Psoas muscle (tissue), 8 donors: ENCODE measurements around the gene SERPINA3. TPM values are rescaled to one million over a fixed set of nuclear protein-coding genes. Genes with fewer than 3 reads are reported as not detected.

Source experiments
- ATAC-seq, 4 donors: fragments of 200-7000 bp; cut with Tn5 transposase; one replicate each; pipeline ENCODE4 v1.9.1; 2020; ENCODE audit warnings: moderate library complexity in 3 of 4, mild to moderate bottlenecking in 2 of 4
- DNase-seq, 2 donors: peaks; one replicate each; pipeline ENCODE4 v3.0.0-alpha.2; 2020
- H3K27ac ChIP-seq: fragments of 200-600 bp; one replicate; pipeline ENCODE4 v1.8.0; 2022
- H3K27me3 ChIP-seq, 3 donors: fragments of 200-600 bp in 1 of 3; one replicate each; pipeline versions ENCODE4 v1.6.1 to v1.8.0; 2013 to 2022; ENCODE audit warnings: low read length in 2 of 3, mild to moderate bottlenecking in 2 of 3, moderate library complexity in 1 of 3; ENCODE audit not compliant: insufficient read depth in 3 of 3
- H3K36me3 ChIP-seq, 2 donors: fragments of 200-600 bp in 1 of 2; one replicate each; pipeline versions ENCODE4 v1.6.1 to v1.8.0; 2013 to 2022; ENCODE audit warnings: low read depth in 1 of 2, mild to moderate bottlenecking in 1 of 2, moderate library complexity in 1 of 2; ENCODE audit not compliant: insufficient read depth in 1 of 2
- H3K4me1 ChIP-seq: fragments of 200-600 bp; one replicate; pipeline ENCODE4 v1.8.0; 2022
- H3K4me3 ChIP-seq: fragments of 200-600 bp; one replicate; pipeline ENCODE4 v1.8.0; 2022; ENCODE audit warnings: mild to moderate bottlenecking
- H3K9me3 ChIP-seq: fragments of 200-600 bp; one replicate; pipeline ENCODE4 v1.8.0; 2022
- WGBS, 3 donors: extraction: QIAGEN DNeasy Blood & Tissue Kit; methylation state at CpG; one replicate each; pipeline versions ENCODE4 v1.1.6 to v1.1.7; 2013; 5-methylcytosine and 5-hydroxymethylcytosine counted together
- intact Hi-C, 2 donors: fragments of 100-400 bp; cut with DNase I; formaldehyde crosslinking; loops; one replicate each; pipeline versions ENCODE4 v1.11.0 to v1.14.2; 2022
- polyA plus RNA-seq, 3 donors: library from polyadenylated mRNA; stranded (reverse); fragments of 200-250 nt; gene quantifications; one replicate each; pipeline ENCODE4 v1.2.3, GENCODE V29; 2013
- total RNA-seq, 4 donors: library from RNA; stranded (reverse); fragmentation: NEBNext Ultra II Directional in 2 of 4; extraction: Animal tissue kit (Norgen Biotek cat#: 25700) in 2 of 4; gene quantifications; one replicate each; pipeline versions ENCODE4 v1.2.1 to v1.2.4, GENCODE V29; 2021 to 2023
- TF ChIP-seq, protein P1 (sequence below): fragments of 200-600 bp; IDR thresholded peaks from one replicate; pipeline ENCODE4 v1.8.0; 2022; ENCODE audit warnings: antibody characterized with exemption
- donor health status: healthy with polysubstance abuse.
- donor health status: DM: no; HTN: no; CAD: no; lungs with moderate emphysema.
- donor health status: Bipolar disorder and iron deficiency.
- donor health status: healthy.
- donor health status: DM: yes; HTN: yes; CAD: no.
- donor health status: DM: no; HTN: no; CAD: no.
- donor health status: DM: no; HTN: no; CAD: no.
- donor health status: DM: yes; HTN: yes; CAD: no.

SERPINA3 gene
- total and polyA plus RNA-seq, 7 donors = 5.5 to 1,141 (median 186) TPM

DNA sequence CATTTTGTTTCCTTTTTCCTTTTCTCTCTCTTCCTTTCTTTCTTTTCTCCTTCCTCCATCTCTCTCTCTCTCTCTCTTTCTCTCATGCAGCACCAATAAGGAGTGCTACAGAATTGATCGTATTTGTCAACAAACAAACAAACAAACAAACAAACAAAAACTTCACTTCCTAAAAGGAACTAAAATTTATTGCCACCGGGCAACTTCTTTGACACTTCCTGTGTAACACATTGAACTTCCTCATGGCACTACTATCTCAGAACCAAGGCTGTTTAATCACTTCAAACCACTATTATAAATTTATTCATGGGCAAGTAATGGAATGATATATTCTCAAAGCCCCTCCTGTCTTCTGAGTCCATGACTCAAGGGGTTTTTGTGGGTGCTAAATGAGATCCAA lies 51.3 kb downstream of the SERPINA3 start:
- H3K27me3 ChIP-seq = no peaks in the 10 kb centered on the region
- no peak overlapping the region for H3K4me3 ChIP-seq
- intact Hi-C loops = no loop called here
- WGBS, 3 donors = 60 to 80% (median 71%) methylated on average over 2 of the region's 2 CpGs
- H3K36me3 ChIP-seq = no peaks in the 10 kb centered on the region
- no peak overlapping the region for H3K27ac ChIP-seq
- DNase-seq = no peak
- H3K9me3 ChIP-seq = no peaks in the 10 kb centered on the region
- ATAC-seq = no peak
- TF ChIP-seq, protein P1, sequence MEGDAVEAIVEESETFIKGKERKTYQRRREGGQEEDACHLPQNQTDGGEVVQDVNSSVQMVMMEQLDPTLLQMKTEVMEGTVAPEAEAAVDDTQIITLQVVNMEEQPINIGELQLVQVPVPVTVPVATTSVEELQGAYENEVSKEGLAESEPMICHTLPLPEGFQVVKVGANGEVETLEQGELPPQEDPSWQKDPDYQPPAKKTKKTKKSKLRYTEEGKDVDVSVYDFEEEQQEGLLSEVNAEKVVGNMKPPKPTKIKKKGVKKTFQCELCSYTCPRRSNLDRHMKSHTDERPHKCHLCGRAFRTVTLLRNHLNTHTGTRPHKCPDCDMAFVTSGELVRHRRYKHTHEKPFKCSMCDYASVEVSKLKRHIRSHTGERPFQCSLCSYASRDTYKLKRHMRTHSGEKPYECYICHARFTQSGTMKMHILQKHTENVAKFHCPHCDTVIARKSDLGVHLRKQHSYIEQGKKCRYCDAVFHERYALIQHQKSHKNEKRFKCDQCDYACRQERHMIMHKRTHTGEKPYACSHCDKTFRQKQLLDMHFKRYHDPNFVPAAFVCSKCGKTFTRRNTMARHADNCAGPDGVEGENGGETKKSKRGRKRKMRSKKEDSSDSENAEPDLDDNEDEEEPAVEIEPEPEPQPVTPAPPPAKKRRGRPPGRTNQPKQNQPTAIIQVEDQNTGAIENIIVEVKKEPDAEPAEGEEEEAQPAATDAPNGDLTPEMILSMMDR = no peak
- no peaks in the 10 kb centered on the region for H3K4me1 ChIP-seq

DNA sequence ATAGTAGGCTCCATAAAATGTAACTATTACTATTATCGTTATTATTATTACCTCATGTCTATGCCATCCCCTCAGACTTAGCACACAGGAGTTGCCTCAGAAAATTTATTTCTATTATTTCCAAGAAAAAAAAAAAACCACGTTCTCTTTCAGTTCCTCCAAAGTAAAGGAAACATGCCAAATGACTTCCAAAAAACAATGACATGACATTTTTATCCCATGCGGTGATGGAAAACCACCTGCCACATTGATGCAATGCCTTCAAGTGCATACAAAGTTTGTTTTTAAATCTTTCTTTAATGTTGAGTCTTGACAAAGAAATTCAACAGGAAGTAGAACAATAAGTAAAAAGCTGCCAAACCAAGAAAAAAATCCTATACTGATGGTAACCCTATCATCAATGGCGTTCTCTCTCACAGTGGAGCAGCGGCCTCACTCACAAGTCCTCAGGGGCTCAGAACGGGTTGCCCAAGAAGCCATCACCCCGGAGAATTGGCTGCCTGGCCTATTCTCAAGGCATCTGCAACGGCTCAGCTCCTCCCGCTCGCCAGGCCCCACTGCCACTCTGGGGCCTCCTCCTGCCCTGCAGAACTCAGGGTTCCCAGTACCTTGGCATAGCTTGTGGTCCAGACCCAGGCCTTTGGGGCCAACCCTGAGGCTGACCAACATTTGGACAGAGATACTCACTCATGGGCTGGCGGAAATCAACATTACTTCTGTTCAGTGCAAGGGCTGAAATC lies 51.9 kb downstream of the SERPINA3 start:
- no peaks in the 10 kb centered on the region for H3K27me3 ChIP-seq
- TF ChIP-seq, protein P1 = no peak
- 59 to 66% (median 63%) methylated on average over 11 of the region's 11 CpGs for WGBS, 3 donors
- no peaks in the 10 kb centered on the region for H3K36me3 ChIP-seq
- DNase-seq (no peak), ATAC-seq (no peak)
- H3K4me1 ChIP-seq = no peaks in the 10 kb centered on the region
- no peak overlapping the region for H3K4me3 ChIP-seq
- intact Hi-C loops = no loop called here
- H3K27ac ChIP-seq = no peak overlapping the region
- no peaks in the 10 kb centered on the region for H3K9me3 ChIP-seq

DNA sequence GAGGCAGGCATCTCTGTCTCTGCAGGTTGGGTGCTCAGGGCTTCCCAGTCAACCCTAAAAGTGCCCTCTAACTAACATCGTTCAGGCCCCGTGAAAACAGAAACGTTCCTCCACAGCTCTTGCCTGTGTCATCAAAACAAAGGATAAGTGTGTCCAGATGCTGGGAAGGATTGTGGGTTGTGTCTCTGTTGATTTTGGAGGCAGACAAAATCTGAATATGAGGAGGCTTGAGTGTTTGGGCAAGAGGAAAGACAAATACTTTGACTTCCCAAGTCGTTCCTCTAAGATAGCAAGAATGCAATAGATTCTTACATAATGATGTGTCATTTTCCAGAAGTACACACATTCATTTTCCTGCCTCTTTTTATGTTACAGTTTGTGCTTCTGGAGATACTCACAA lies 52.9 kb downstream of the SERPINA3 start:
- no peak for ATAC-seq
- DNase-seq = no peak
- 34 to 36% (median 34%) methylated on average over 4 of the region's 4 CpGs for WGBS, 3 donors
- Histone ChIP-seq H3K4me1 (no peaks in the 10 kb centered on the region), H3K27me3 (no peaks in the 10 kb centered on the region), H3K36me3 (no peaks in the 10 kb centered on the region), H3K4me3 (no peak overlapping the region), H3K27ac (no peak overlapping the region), H3K9me3 (no peaks in the 10 kb centered on the region)
- TF ChIP-seq, protein P1 = no peak
- intact Hi-C loops = no loop called here

GRCh38 chr14:94665544-94665943 lies 53.4 kb downstream of the SERPINA3 start:
- Histone ChIP-seq H3K4me1 (no peaks in the 10 kb centered on the region), H3K27me3 (no peaks in the 10 kb centered on the region), H3K9me3 (no peaks in the 10 kb centered on the region), H3K36me3 (no peaks in the 10 kb centered on the region), H3K27ac (no peak overlapping the region), H3K4me3 (no peak overlapping the region)
- TF ChIP-seq, protein P1 = no peak
- no peak for ATAC-seq
- intact Hi-C loops = no loop called here
- WGBS, 3 donors = 77 to 83% (median 77%) methylated on average over 2 of the region's 2 CpGs
- no peak for DNase-seq
